Stomach (tissue), 9 donors: Measurements from ENCODE around the gene SLC22A1. TPM values are rescaled to one million over a fixed set of nuclear protein-coding genes. Genes with fewer than 3 reads are reported as not detected.

Experiments used
- DNase-seq, 2 donors: peaks; one replicate each; pipeline versions ENCODE4 v3.0.0 to v3.0.0-alpha.2; 2013 to 2019
- H3K27ac ChIP-seq, 5 donors: fragments of 200-600 bp in 4 of 5; sonication (generic) in 4 of 5; one replicate each; pipeline ENCODE4 v1.5.1; 2013 to 2019; ENCODE audit warnings: mild to moderate bottlenecking in 1 of 5, moderate library complexity in 1 of 5
- H3K27me3 ChIP-seq, 3 donors: fragments of 200-600 bp; sonication (generic); one replicate each; pipeline ENCODE4 v1.5.1; 2017 to 2019; ENCODE audit warnings: mixed run types in 1 of 3
- H3K36me3 ChIP-seq, 4 donors: fragments of 200-600 bp; sonication (generic); 1 replicate in 3 of 4; 2 replicates in 1 of 4; pipeline ENCODE4 v1.5.1; 2016 to 2019
- H3K4me1 ChIP-seq, 4 donors: fragments of 200-600 bp; sonication (generic); one replicate each; pipeline ENCODE4 v1.5.1; 2016 to 2019
- H3K4me3 ChIP-seq, 4 donors: fragments of 200-600 bp; sonication (generic) in 3 of 4; one replicate each; pipeline ENCODE4 v1.5.1; 2016 to 2019; ENCODE audit warnings: mild to moderate bottlenecking in 1 of 4
- H3K9me3 ChIP-seq, 4 donors: fragments of 200-600 bp; sonication (generic); one replicate each; pipeline ENCODE4 v1.5.1; 2016 to 2019
- CTCF ChIP-seq, 7 experiments: fragments of 450-650 bp in 4 of 7; fragments of 200-600 bp in 3 of 7; sonication (generic) in 3 of 7; IDR thresholded peaks; one replicate each; pipeline ENCODE4 v1.5.1; 2016 to 2019; ENCODE audit warnings: antibody characterized with exemption in 7 of 7, control low read depth in 2 of 7, mild to moderate bottlenecking in 1 of 7
- EP300 ChIP-seq: sonication (generic); formaldehyde crosslinking; IDR thresholded peaks from one replicate; pipeline ENCODE4 v1.6.1; 2017; ENCODE audit warnings: antibody characterized with exemption
- POLR2A ChIP-seq, 4 donors: fragments of 450-650 bp; IDR thresholded peaks; one replicate each; pipeline ENCODE4 v1.6.1; 2016; ENCODE audit warnings: antibody characterized with exemption in 4 of 4, control low read depth in 2 of 4, mild to moderate bottlenecking in 1 of 4, moderate library complexity in 1 of 4
- POLR2AphosphoS5 ChIP-seq, 3 donors: sonication (generic); formaldehyde crosslinking; IDR thresholded peaks; one replicate each; pipeline ENCODE4 v1.6.1; 2016; ENCODE audit warnings: antibody characterized with exemption in 3 of 3
- WGBS, 5 donors: extraction: QIAGEN DNeasy Blood & Tissue Kit in 3 of 5; methylation state at CpG; one replicate each; pipeline versions ENCODE4 v1.1.5 to v1.1.7; 2013 to 2018; 5-methylcytosine and 5-hydroxymethylcytosine counted together
- intact Hi-C: fragments of 100-400 bp; cut with DNase I; formaldehyde crosslinking; loops from one replicate; pipeline ENCODE4 v1.15.1; 2023; ENCODE audit warnings: low total_unique reads
- polyA plus RNA-seq, 3 donors: library from polyadenylated mRNA; stranded (reverse); fragments of 200-250 nt; gene quantifications; one replicate each; pipeline ENCODE4 v1.2.3, GENCODE V29; 2013
- total RNA-seq, 5 donors: library from RNA; depleted of rRNA; stranded (reverse); fragments of >200 nt; gene quantifications; one replicate each; pipeline versions ENCODE4 v1.1.0 to v1.2.3, GENCODE V29; 2014 to 2016
- donor health status: healthy with polysubstance abuse.
- donor health status: Bipolar disorder and iron deficiency.
- donor health status: healthy.

SLC22A1 gene
- total and polyA plus RNA-seq, 8 donors = 0.20 to 36.2 (median 2.2) TPM; not detected in 2

- TF ChIP-seq POLR2AphosphoS5 (IDR thresholded peaks at IDR 0.05) (no peak), CTCF (IDR thresholded peaks at IDR 0.05) (no peak), EP300 (no peak), POLR2A (IDR thresholded peaks at IDR 0.05) (no peak)
- intact Hi-C loops = no loop called here
- DNase-seq = no peak
- Histone ChIP-seq H3K27ac (no peak overlapping the region), H3K36me3 (peaks cover 21 to 70% (median 61%) of the 10 kb centered on the region in 4 donors), H3K4me3 (no peak overlapping the region), H3K27me3 (no peaks in the 10 kb centered on the region), H3K4me1 (no peaks in the 10 kb centered on the region), H3K9me3 (no peaks in the 10 kb centered on the region)
- 66 to 81% (median 77%) methylated on average over 4 of the region's 4 CpGs for WGBS, 5 donors
Observed at GRCh38 chr6:160106701-160107100, 14.9 kb upstream of the SLC22A1 start.

- no peak overlapping the region for H3K4me3 ChIP-seq
- no peak for TF ChIP-seq EP300
- no peak for TF ChIP-seq POLR2A (IDR thresholded peaks at IDR 0.05)
- TF ChIP-seq CTCF (IDR thresholded peaks at IDR 0.05) = no peak
- TF ChIP-seq POLR2AphosphoS5 (IDR thresholded peaks at IDR 0.05) = no peak
- 95 to 98% (median 97%) methylated on average over 5 of the region's 5 CpGs for WGBS, 5 donors
- DNase-seq = no peak
- no peaks in the 10 kb centered on the region for H3K9me3 ChIP-seq
- H3K27me3 ChIP-seq = no peaks in the 10 kb centered on the region
- intact Hi-C loops = no loop called here
- peaks cover 21 to 60% (median 50%) of the 10 kb centered on the region in 4 donors for H3K36me3 ChIP-seq
- H3K4me1 ChIP-seq = no peaks in the 10 kb centered on the region
- no peak overlapping the region for H3K27ac ChIP-seq
Observed at GRCh38 chr6:160108077-160108476, 13.5 kb upstream of the SLC22A1 start.

GRCh38 chr6:160110586-160111123 is 11.0 kb upstream of the SLC22A1 start:
- Histone ChIP-seq H3K36me3 (peaks cover under 1 to 38% (median 30%) of the 10 kb centered on the region in 4 donors), H3K4me3 (no peak overlapping the region), H3K27ac (no peak overlapping the region), H3K27me3 (no peaks in the 10 kb centered on the region), H3K9me3 (no peaks in the 10 kb centered on the region), H3K4me1 (no peaks in the 10 kb centered on the region)
- intact Hi-C loops = no loop called here
- DNase-seq = no peak
- TF ChIP-seq POLR2AphosphoS5 (IDR thresholded peaks at IDR 0.05) = no peak
- no peak for TF ChIP-seq POLR2A (IDR thresholded peaks at IDR 0.05)
- no peak for TF ChIP-seq EP300
- no peak for TF ChIP-seq CTCF (IDR thresholded peaks at IDR 0.05)

GRCh38 chr6:160111806-160112205 is 9.8 kb upstream of the SLC22A1 start:
- peaks cover 0 to 27% (median 24%) of the 10 kb centered on the region in 4 donors for H3K36me3 ChIP-seq
- H3K27ac ChIP-seq = no peak overlapping the region
- H3K4me1 ChIP-seq = no peaks in the 10 kb centered on the region
- no peak overlapping the region for H3K4me3 ChIP-seq
- intact Hi-C loops = no loop called here
- no peaks in the 10 kb centered on the region for H3K9me3 ChIP-seq
- no peak for DNase-seq
- 81 to 92% (median 87%) methylated on average over 4 of the region's 4 CpGs for WGBS, 5 donors
- H3K27me3 ChIP-seq = no peaks in the 10 kb centered on the region
- TF ChIP-seq POLR2AphosphoS5 (IDR thresholded peaks at IDR 0.05) = no peak
- no peak for TF ChIP-seq EP300
- no peak for TF ChIP-seq POLR2A (IDR thresholded peaks at IDR 0.05)
- no peak for TF ChIP-seq CTCF (IDR thresholded peaks at IDR 0.05)
